Amniotic stem cell (primary cell): Measurements from ENCODE around the gene ST3GAL4.

Source experiments
- DNase-seq: peaks from one replicate; lab custom pipeline; 2025; lab: John Stamatoyannopoulos, UW

The ST3GAL4 gene

DNA sequence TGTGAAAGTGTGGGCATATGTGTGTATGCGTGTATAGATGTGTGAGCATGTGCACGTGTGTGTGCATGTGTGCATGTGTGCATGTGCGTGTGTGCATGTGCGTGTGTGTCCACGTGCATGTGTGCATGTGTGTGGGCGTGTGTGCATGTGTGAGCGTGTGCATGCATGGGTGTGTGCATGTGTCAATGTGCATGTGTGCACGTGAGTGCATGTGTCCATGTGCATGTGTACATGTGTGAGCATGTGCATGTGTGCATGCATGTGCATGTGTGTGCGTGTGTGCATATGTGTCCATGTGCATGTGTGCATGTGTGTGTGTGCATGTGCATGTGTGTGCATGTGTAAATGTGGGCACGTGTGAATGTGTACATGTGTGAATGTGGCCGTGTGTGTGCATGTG lies 95.3 kb downstream of the ST3GAL4 start:
- DNase-seq: no peak

DNA sequence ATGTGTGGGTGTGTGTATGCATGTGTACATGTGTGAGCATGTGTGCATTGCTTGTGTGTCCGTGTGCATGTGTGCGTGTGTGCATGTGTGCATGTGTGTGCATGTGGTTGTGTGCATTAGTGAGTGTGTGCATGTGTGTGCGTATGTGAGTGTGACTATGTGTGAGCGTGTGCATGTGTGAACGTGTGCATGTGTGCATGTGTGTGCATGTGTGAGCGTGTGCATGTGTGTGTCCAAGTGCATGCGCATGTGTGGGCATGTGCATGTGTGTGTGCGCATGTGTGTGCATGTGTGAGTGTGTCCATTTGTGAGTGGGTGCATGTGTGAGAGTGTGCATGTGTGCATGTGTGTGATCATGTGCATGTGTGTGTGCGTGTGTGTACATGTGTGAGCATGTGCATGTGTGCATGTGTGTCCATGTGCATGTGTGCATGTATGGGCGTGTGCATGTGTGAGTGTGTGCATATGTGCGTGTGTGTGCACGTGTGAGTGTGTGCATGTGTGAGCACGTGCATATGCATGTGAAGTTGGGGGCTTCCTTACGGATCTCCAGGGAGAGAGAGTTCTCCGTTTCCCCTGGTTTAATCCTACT lies 95.8 kb downstream of the ST3GAL4 start:
- DNase-seq: no peak

DNA sequence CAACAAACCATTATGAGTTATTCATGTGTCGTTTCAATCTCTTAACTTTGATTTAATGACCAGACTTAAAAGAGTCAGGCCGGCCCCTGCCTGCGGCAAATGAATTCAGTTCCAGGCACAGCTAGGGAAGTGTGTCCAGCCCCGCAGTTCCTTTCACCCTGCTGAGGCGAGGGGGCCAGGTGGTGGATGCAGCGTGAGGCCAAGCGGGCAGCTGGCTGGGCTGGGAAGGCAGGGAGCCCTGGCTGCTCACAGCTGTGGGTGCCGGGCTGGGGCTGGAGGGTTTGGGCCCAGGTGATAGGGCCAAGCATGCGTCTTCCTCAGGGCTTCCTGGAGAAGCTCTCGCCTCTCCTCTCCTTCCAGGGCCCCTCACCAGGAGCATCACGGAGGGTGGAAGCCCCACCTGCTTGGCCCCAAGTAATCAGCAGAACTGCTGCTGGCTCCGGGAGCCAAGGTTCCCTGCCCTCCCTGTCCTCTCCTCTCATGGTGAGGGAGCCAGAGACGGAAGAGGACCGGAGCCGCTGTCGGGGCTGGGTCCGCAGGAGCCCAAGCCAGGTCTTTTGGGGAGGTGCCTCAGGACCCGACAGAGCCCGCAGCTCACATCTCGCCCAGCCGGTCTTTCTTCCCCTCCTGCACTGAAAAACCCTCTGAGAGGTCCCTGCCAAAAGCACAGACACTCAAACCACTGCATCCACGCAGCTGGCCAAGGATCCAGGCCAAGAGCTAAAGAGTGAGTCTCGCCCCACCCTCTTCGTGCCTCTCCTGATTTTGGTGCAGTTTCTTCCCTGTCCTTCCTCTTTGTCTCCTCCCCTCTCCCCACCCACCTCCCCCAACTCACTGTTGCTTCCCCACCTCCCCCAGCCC lies 97.0 kb downstream of the ST3GAL4 start:
- no peak for DNase-seq

DNA sequence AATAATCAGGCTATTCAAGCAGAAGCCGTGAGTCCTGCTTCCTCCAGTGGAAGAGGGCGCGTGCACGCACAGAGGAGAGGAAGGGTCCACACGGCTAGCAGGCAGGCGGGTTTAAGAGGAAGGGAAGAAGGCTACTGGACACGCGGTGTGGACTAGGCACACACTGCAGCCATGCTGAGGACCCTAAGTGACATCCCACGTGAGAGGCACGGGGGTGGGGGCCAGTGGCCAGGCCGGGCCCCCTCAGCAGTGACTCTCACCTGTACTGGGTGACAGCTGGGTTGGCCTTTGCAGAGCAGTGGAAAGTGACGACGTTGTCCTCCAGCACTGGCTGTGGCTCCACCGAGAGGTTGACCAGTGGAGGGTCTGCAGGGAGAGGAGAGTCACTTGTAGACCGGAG lies 100.6 kb downstream of the ST3GAL4 start:
- DNase-seq: no peak

DNA sequence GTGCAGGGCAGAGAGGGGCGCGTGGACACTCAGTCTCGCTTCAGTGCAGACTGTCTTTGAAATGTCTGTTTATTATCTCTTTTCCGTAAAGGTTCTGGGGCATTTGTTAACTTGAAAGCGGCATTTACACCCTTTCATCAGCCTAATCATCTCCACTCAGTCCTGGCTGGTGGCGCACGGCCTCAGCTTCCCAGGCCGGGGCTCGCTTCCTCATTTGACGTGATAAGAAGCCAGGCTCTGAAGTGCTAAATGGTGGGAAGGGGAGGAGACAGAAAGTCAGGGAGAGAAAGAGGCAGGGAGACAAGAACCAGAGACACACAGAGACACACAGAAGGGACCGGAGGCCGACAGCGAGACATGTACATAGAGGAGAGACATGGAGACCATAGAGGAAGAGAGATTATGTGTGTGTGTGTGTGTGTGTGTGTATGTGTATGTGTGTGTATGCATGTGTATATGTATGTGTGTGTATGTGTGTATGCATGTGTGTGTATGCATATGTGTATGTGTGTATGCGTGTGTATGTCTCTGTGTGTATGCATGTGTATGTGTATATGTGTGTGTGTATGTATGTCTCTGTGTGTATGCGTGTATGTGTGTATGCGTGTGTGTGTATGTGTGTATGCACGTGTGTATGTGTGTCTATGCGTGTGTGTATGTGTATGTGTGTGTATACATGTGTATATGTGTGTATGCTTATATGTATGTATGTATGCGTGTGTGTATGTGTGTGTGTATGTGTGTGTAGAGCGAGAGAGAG lies 101.5 kb downstream of the ST3GAL4 start:
- DNase-seq: no peak

DNA sequence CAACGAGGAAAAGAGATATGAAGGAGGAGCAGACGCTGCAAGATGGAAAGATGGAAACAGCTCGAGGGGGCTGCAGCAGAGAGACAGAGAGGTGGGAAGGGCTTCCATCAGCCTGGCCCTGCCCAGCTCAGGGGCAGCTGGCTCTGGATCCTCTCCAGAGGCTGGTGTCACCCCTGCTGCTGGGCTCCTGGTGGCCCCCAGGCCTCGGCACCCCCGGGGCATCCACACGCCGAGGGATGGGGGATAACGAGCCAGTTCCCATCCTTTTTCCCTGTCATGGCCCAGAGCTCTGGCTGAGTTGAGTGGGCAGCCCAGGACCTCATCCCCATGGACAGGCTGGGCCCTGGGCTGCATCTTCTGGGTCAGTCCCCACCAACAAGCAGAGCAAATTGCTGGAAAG lies 102.3 kb downstream of the ST3GAL4 start:
- DNase-seq: no peak

DNA sequence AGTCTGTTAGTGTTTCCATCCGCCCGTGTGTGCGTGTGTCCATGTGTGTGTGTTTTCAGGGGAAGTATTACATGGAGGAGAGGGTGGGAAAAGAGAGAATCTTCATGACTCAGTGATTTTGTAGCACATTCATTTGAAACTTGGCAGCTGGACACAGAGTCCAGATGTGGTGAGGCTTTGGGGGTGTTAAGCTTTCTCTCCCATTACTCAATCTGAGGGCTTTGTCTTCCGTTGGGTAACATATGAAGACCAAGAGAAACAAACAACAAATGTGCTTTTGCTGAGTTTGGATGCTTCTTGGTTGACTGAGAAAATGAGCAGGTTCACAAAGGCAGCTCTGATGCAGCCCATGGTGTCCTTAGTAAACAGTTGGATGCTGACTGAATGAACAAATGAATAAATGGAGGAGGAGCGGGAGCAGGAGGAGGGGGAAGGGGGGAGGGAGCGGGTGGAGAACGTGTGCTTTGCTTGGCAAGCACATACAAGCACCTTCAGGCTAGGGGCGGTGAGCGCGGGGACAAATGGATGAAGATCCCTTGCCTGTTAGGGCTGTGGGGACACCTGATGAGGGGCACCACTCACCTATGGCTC lies 104.3 kb downstream of the ST3GAL4 start:
- DNase-seq: no peak

DNA sequence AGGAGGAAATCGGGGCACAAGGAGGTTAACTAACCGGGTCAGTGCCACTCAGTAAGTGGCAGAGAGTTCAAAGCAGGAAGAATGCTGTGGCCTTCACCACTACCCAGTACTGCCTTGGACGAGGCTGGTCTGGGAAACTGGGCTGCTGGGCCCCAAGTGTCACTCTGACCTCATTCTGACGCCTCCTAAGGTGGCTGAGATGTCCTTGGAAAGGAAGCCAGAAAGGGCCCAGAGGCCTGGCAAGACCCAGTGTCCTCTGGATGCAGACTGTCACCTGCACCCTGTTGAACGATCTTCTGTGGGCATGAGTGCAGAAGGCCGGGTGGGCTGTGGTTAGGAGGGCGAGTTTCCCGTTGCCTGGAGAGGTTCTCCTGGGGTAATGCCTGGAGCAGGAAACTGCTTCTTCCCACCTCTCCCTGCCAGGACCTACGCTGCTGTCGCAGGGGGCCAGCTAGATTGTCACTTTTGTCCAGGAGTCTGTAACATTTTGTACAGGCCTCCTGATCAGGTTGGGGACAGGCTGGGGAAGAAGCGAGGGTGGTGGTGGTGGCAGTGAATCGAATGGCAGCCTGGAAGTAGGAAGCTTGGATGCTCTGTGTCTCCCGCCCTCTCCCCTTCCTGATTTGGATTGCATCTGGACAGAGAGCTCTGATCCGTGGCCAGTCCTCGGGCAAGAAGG lies 105.1 kb downstream of the ST3GAL4 start:
- no peak for DNase-seq

DNA sequence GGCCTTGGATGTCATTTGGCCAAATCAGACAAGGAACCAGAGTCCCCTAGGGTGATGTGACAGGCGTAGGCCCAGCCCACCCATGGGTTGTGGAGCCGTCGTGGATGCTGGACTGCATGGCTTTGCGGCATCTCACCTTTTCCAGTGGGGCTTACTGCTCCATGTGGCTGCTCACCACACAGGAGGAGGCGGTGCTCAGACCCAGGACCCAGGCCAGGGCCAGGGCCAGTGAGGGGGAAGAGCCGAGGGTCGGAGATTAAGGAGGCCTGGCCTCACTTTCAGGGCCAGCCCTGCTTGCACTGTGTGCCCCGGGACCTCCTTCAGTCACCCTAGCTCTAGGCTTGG lies 105.6 kb downstream of the ST3GAL4 start:
- DNase-seq: no peak

DNA sequence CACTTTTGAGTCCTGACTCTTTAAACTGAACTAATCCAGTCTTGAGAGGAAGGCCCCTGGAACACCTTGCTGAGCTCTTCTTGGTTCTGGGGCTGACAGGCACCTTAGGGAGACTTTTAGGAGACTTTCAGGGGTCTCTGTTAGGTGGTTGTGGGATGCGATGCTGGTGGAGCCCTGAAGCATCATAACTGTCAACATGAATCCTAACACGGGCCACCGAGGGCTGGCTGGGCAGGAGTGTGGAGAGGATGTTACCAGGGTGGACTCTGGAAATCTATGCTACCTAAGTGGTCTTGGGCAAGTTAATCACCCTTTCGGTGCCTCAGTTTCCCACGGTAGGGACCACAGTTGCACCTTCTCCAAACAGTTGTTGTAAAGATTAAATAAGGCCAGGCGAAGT lies 106.5 kb downstream of the ST3GAL4 start:
- no peak for DNase-seq

DNA sequence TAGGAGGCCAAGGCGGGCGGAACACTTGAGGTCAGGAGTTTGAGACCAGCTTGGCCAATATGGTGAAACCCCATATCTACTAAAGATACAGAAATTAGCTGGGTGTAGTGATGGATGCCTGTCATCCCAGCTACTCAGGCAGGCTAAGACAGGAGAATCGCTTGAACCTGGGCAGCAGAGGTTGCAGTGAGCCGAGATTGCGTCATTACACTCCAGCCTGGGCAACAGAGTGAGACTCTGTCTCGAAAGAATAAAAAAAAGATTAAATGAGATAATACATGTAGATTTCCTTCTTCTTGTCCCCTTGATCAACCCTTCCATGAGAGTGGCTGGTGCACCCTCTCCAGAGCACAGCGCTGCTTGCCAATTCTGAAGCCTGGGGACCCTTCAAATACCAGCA lies 106.9 kb downstream of the ST3GAL4 start:
- no peak for DNase-seq
